Left ventricle myocardium inferior (tissue), 1 donor: ENCODE measurements around the gene ABCG1. TPM values are rescaled to one million over a fixed set of nuclear protein-coding genes. Genes with fewer than 3 reads are reported as not detected.
A peak's percentile ranks its signal among the peaks of the same experiment; 100 is the strongest.

ENCODE experiments used
- DNase-seq: peaks from one replicate; pipeline ENCODE4 v3.0.0-alpha.2; 2020
- H3K27ac ChIP-seq: fragments of 200-600 bp; replicated peaks from 2 replicates; pipeline ENCODE4 v1.8.0; 2021
- H3K27me3 ChIP-seq: fragments of 200-600 bp; 2 replicates; pipeline ENCODE4 v1.8.0; 2021; ENCODE audit warnings: low read depth
- H3K36me3 ChIP-seq: fragments of 200-600 bp; 2 replicates; pipeline ENCODE4 v1.8.0; 2021
- H3K4me1 ChIP-seq: fragments of 200-600 bp; 2 replicates; pipeline ENCODE4 v1.8.0; 2021
- H3K4me3 ChIP-seq: fragments of 200-600 bp; 2 replicates; pipeline ENCODE4 v1.8.0; 2021; ENCODE audit warnings: mild to moderate bottlenecking, moderate library complexity
- H3K9me3 ChIP-seq: fragments of 200-600 bp; replicated peaks from 2 replicates; pipeline ENCODE4 v1.8.0; 2021
- CTCF ChIP-seq: fragments of 200-600 bp; IDR thresholded peaks from 2 replicates; pipeline ENCODE4 v1.8.0; 2021; ENCODE audit warnings: antibody characterized with exemption, mild to moderate bottlenecking, borderline replicate concordance
- intact Hi-C: fragments of 100-400 bp; cut with micrococcal nuclease; formaldehyde crosslinking; loops from one replicate; pipeline ENCODE4 v1.11.0; 2022
- total RNA-seq: library from RNA; stranded (reverse); fragmentation: NEBNext Ultra II Directional; extraction: Animal tissue kit (Norgen Biotek cat#: 25700); gene quantifications from one replicate; pipeline ENCODE4 v1.2.1, GENCODE V29; 2021
- donor health status: DM: no; HTN: yes; CAD: no; lungs with severe emphysema.

Gene ABCG1
- total RNA-seq, 1 donor from 2014 or later, result 8.7 TPM

- H3K4me1 ChIP-seq, result no peaks in the 10 kb centered on the region
- no peaks in the 10 kb centered on the region for H3K36me3 ChIP-seq
- H3K27me3 ChIP-seq, result peaks cover 39% of the 10 kb centered on the region
- peaks cover 26% of the 10 kb centered on the region for H3K9me3 ChIP-seq
- H3K4me3 ChIP-seq, result no peak overlapping the region
- no peak for DNase-seq
- H3K27ac ChIP-seq, result no peak overlapping the region
- TF ChIP-seq CTCF, result no peak
- intact Hi-C loops, result no loop called here
Observed at GRCh38 chr21:42331660-42332059, 112.7 kb downstream of the ABCG1 start.

- intact Hi-C loops, result no loop called here
- Histone ChIP-seq H3K36me3 (no peaks in the 10 kb centered on the region), H3K4me1 (no peaks in the 10 kb centered on the region), H3K4me3 (no peak overlapping the region), H3K9me3 (peaks cover 26% of the 10 kb centered on the region), H3K27ac (no peak overlapping the region), H3K27me3 (peaks cover 50% of the 10 kb centered on the region)
- no peak for TF ChIP-seq CTCF
- no peak for DNase-seq
Observed at GRCh38 chr21:42332557-42333317, 113.8 kb downstream of the ABCG1 start.

- TF ChIP-seq CTCF, result no peak
- peaks cover 50% of the 10 kb centered on the region for H3K27me3 ChIP-seq
- H3K27ac ChIP-seq, result no peak overlapping the region
- no peaks in the 10 kb centered on the region for H3K4me1 ChIP-seq
- peaks cover 12% of the 10 kb centered on the region for H3K9me3 ChIP-seq
- intact Hi-C loops, result no loop called here
- no peaks in the 10 kb centered on the region for H3K36me3 ChIP-seq
- no peak for DNase-seq
- H3K4me3 ChIP-seq, result no peak overlapping the region
Observed at GRCh38 chr21:42336054-42336453, 117.1 kb downstream of the ABCG1 start.

- no peaks in the 10 kb centered on the region for H3K9me3 ChIP-seq
- peaks cover 50% of the 10 kb centered on the region for H3K27me3 ChIP-seq
- H3K4me1 ChIP-seq, result no peaks in the 10 kb centered on the region
- DNase-seq, result no peak
- no peaks in the 10 kb centered on the region for H3K36me3 ChIP-seq
- TF ChIP-seq CTCF, result no peak
- no peak overlapping the region for H3K4me3 ChIP-seq
- H3K27ac ChIP-seq, result no peak overlapping the region
- intact Hi-C loops, result no loop called here
Observed at GRCh38 chr21:42337276-42337675, 118.3 kb downstream of the ABCG1 start.

- intact Hi-C loops, result no loop called here
- Histone ChIP-seq H3K27me3 (peaks cover 46% of the 10 kb centered on the region), H3K36me3 (no peaks in the 10 kb centered on the region), H3K4me1 (no peaks in the 10 kb centered on the region), H3K4me3 (no peak overlapping the region), H3K9me3 (no peaks in the 10 kb centered on the region), H3K27ac (no peak overlapping the region)
- TF ChIP-seq CTCF, result peak; percentile 71
- peak; percentile 50 for DNase-seq
Observed at GRCh38 chr21:42337830-42338728, 119.1 kb downstream of the ABCG1 start.
